ENCODE data around the gene FASTKD2. TPM values are rescaled to one million over a fixed set of nuclear protein-coding genes. Genes with fewer than 3 reads are reported as not detected.

FASTKD2 gene
- polyA plus RNA-seq, 3 donors: 10.2 to 12.7 (median 11.3) TPM

GRCh38 chr2:206824087-206824618, 58.7 kb downstream of the FASTKD2 start:
- WGBS (ENCODE audit: insufficient coverage): no CpG with 5 or more reads among the region's 1 CpG
- Mint-ChIP-seq H3K4me3 (no peak overlapping the region), H3K36me3 (no peaks in the 10 kb centered on the region), H3K9me3 (no peaks in the 10 kb centered on the region), H3K4me1 (peaks cover 4% of the 10 kb centered on the region), H3K27me3 (ENCODE audit: low read depth in 3 of 3) (no peaks in the 10 kb centered on the region), H3K27ac (no peak overlapping the region)
- Histone ChIP-seq H3K4me3 (replicated peaks in 1 of 3; ENCODE audit: low read depth in 2 of 3, low read length in 3 of 3) (no peak overlapping the region), H3K27ac (ENCODE audit: low read depth in 1 of 2, low read length in 2 of 2) (no peak overlapping the region), H3K4me2 (replicated peaks; ENCODE audit: extremely low read depth, low read length, poor library complexity, severe bottlenecking) (no peak overlapping the region), H4K20me1 (ENCODE audit: insufficient read depth, low read length) (no peaks in the 10 kb centered on the region), H2AFZ (ENCODE audit: insufficient read depth, low read depth, low read length, poor library complexity, severe bottlenecking) (no peak overlapping the region), H3K27me3 (ENCODE audit: control insufficient read depth in 2 of 2, insufficient read depth in 2 of 2, low read length in 2 of 2) (no peaks in the 10 kb centered on the region), H3K79me2 (ENCODE audit: insufficient read depth, low read length) (no peaks in the 10 kb centered on the region), H3K36me3 (replicated peaks in 1 of 2; ENCODE audit: control insufficient read depth in 1 of 2, insufficient read depth in 2 of 2, low read length in 2 of 2) (no peaks in the 10 kb centered on the region), H3K4me1 (ENCODE audit: control insufficient read depth in 1 of 2, insufficient read depth in 2 of 2, low read length in 2 of 2) (no peaks in the 10 kb centered on the region), H3K9me3 (replicated peaks in 1 of 2; ENCODE audit: control insufficient read depth in 1 of 2, insufficient read depth in 1 of 2, low read length in 2 of 2) (no peaks in the 10 kb centered on the region), H3K9ac (ENCODE audit: insufficient read depth, low read length, poor library complexity, severe bottlenecking) (no peak overlapping the region)
- intact Hi-C loops (cut with micrococcal nuclease): no loop called here
- no peak for TF ChIP-seq CTCF (IDR thresholded peaks at IDR 0.05)
- no peak for DNase-seq

- Histone ChIP-seq H3K4me1 (ENCODE audit: control insufficient read depth in 1 of 2, insufficient read depth in 2 of 2, low read length in 2 of 2) (no peaks in the 10 kb centered on the region), H4K20me1 (ENCODE audit: insufficient read depth, low read length) (no peaks in the 10 kb centered on the region), H3K9me3 (replicated peaks in 1 of 2; ENCODE audit: control insufficient read depth in 1 of 2, insufficient read depth in 1 of 2, low read length in 2 of 2) (no peaks in the 10 kb centered on the region), H3K27ac (ENCODE audit: low read depth in 1 of 2, low read length in 2 of 2) (no peak overlapping the region), H2AFZ (ENCODE audit: insufficient read depth, low read depth, low read length, poor library complexity, severe bottlenecking) (no peak overlapping the region), H3K9ac (ENCODE audit: insufficient read depth, low read length, poor library complexity, severe bottlenecking) (no peak overlapping the region), H3K27me3 (ENCODE audit: control insufficient read depth in 2 of 2, insufficient read depth in 2 of 2, low read length in 2 of 2) (no peaks in the 10 kb centered on the region), H3K4me2 (replicated peaks; ENCODE audit: extremely low read depth, low read length, poor library complexity, severe bottlenecking) (no peak overlapping the region), H3K79me2 (ENCODE audit: insufficient read depth, low read length) (no peaks in the 10 kb centered on the region), H3K36me3 (replicated peaks in 1 of 2; ENCODE audit: control insufficient read depth in 1 of 2, insufficient read depth in 2 of 2, low read length in 2 of 2) (no peaks in the 10 kb centered on the region), H3K4me3 (replicated peaks in 1 of 3; ENCODE audit: low read depth in 2 of 3, low read length in 3 of 3) (no peak overlapping the region)
- Mint-ChIP-seq H3K27me3 (ENCODE audit: low read depth in 3 of 3) (no peaks in the 10 kb centered on the region), H3K27ac (no peak overlapping the region), H3K4me3 (no peak overlapping the region), H3K9me3 (peaks cover 0 to 3% (median 0%) of the 10 kb centered on the region in 7 donors), H3K36me3 (no peaks in the 10 kb centered on the region), H3K4me1 (peaks cover 4% of the 10 kb centered on the region)
- intact Hi-C loops (cut with micrococcal nuclease): no loop called here
- DNase-seq: no peak
- TF ChIP-seq CTCF (IDR thresholded peaks at IDR 0.05): no peak
- 97% methylated on average over 4 of the region's 5 CpGs for WGBS (ENCODE audit: insufficient coverage)
Measured at GRCh38 chr2:206824993-206825392, 59.6 kb downstream of the FASTKD2 start.

All from CD14-positive monocyte (primary cell).